ENCODE results near the gene EVC.
"Not testable (repeated sequence)": the region's sequence is repeated elsewhere in the genome, so short reads cannot be mapped to it uniquely, and the experiment has no call there.

The EVC gene

DNA sequence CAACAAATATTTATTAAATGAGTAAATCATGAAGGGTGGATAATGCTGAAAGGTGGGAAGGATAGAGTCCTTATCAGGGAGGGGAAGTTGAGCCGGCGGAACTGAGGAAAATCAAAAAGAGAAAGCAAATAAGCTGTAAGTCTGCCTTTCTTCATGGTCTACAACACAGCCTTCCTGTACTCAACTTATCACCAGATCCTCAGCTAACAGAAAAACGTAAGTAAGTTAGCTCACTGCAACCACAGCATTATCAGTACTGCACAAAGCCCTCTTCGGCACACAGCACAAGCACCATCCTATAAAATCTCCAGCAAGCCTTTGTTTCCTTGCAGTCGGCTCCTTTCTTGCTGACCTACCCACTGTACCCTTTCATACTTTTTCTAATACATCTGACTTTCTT, 111.6 kb downstream of the EVC start:
- no peak overlapping the region for H3K4me3 ChIP-seq (ENCODE audit: low read length)
- no peaks in the 10 kb centered on the region for H3K9me3 ChIP-seq (ENCODE audit: control insufficient read depth, low read length)
- no peaks in the 10 kb centered on the region for H3K27me3 ChIP-seq (replicated peaks; ENCODE audit: control insufficient read depth, insufficient read depth, low read length)
- H3K9ac ChIP-seq (ENCODE audit: low read length): no peak overlapping the region
- peaks cover 9% of the 10 kb centered on the region for H3K4me1 ChIP-seq (ENCODE audit: control insufficient read depth, insufficient read depth, low read length)
- peaks cover 52% of the 10 kb centered on the region for H3K36me3 ChIP-seq (ENCODE audit: control insufficient read depth, insufficient read depth, low read length, severe bottlenecking)
- DNase-seq (ENCODE audit: low read depth): no peak

DNA sequence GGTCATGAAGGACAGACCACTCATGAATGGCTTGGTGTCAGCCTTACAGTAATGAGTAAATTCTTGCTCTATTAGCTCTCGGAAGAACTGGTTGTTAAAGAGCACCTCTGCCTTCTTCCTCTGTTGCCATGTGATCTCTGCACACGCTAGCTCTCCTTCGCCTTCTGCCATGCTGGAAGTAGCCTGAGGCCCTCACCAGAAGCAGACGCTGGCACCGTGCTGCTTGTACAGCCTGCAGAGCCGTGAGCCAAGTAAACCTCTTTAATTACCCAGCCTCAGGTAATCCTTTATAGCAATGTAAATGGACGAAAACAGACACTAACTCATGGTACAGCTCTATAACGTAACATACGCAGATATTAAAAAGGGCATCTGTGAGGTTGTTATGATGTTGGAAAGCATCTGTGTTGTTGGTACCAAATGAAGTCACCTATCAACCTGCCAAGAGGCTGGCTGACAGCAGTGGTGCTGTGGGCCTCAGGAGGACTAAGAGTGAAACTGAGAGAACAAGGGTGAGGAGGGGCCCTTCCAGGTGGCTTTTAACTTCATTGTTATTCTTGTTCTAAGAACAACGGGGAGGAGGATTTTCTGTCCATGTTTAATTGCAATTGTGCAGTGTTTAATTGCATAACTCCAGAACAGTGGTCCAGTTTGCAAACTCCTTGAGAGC, 112.7 kb downstream of the EVC start:
- Histone ChIP-seq H3K4me3 (ENCODE audit: low read length) (no peak overlapping the region), H3K36me3 (ENCODE audit: control insufficient read depth, insufficient read depth, low read length, severe bottlenecking) (peaks cover 47% of the 10 kb centered on the region), H3K4me1 (ENCODE audit: control insufficient read depth, insufficient read depth, low read length) (peaks cover 13% of the 10 kb centered on the region), H3K9ac (ENCODE audit: low read length) (no peak overlapping the region), H3K27me3 (replicated peaks; ENCODE audit: control insufficient read depth, insufficient read depth, low read length) (no peaks in the 10 kb centered on the region), H3K9me3 (ENCODE audit: control insufficient read depth, low read length) (no peaks in the 10 kb centered on the region)
- no peak for DNase-seq (ENCODE audit: low read depth)

DNA sequence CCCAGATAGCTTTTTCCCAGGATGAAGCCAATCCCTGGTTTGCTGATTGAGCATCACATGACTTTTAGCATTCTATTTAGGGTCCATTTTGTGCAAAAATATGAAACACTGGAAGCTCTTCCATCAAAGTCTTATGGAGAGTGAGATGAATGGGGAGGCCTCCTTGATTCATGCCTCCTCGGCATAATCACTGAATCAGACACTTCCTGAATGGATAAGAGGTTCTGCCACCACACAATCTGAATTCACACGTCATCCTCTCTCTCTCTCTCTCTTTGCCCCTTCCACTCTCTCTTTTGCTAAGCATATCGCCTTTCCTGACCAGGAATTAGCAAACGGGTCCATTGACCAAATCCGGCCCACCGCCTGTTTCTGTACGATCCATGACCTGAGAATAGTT, 113.2 kb downstream of the EVC start:
- H3K36me3 ChIP-seq (ENCODE audit: control insufficient read depth, insufficient read depth, low read length, severe bottlenecking): peaks cover 42% of the 10 kb centered on the region
- H3K9ac ChIP-seq (ENCODE audit: low read length): no peak overlapping the region
- H3K9me3 ChIP-seq (ENCODE audit: control insufficient read depth, low read length): no peaks in the 10 kb centered on the region
- H3K27me3 ChIP-seq (replicated peaks; ENCODE audit: control insufficient read depth, insufficient read depth, low read length): no peaks in the 10 kb centered on the region
- H3K4me1 ChIP-seq (ENCODE audit: control insufficient read depth, insufficient read depth, low read length): peaks cover 13% of the 10 kb centered on the region
- H3K4me3 ChIP-seq (ENCODE audit: low read length): no peak overlapping the region
- DNase-seq (ENCODE audit: low read depth): no peak

DNA sequence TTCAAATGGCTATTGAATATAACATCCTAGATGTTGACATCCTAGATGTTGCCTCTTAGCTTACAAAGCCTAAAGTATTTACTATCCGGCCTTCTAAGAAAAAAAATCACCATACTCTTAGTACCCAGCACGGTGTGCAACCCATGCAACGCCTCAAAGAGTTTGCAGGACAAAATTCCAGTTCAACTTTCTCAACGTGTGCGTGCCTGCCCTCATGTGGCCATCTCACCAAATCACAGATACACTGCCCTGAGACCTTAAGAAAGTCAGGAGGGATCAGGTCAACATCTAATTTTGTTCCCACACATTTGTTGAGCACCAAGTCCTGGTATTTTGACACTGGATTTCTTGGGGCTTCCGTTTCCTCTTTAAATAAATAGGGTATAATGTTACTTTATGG, 113.6 kb downstream of the EVC start:
- peak; percentile 59 for DNase-seq (ENCODE audit: low read depth)
- Histone ChIP-seq H3K9ac (ENCODE audit: low read length) (no peak overlapping the region), H3K27me3 (replicated peaks; ENCODE audit: control insufficient read depth, insufficient read depth, low read length) (no peaks in the 10 kb centered on the region), H3K36me3 (ENCODE audit: control insufficient read depth, insufficient read depth, low read length, severe bottlenecking) (peaks cover 38% of the 10 kb centered on the region), H3K4me1 (ENCODE audit: control insufficient read depth, insufficient read depth, low read length) (peaks cover 13% of the 10 kb centered on the region), H3K9me3 (ENCODE audit: control insufficient read depth, low read length) (no peaks in the 10 kb centered on the region), H3K4me3 (ENCODE audit: low read length) (no peak overlapping the region)

DNA sequence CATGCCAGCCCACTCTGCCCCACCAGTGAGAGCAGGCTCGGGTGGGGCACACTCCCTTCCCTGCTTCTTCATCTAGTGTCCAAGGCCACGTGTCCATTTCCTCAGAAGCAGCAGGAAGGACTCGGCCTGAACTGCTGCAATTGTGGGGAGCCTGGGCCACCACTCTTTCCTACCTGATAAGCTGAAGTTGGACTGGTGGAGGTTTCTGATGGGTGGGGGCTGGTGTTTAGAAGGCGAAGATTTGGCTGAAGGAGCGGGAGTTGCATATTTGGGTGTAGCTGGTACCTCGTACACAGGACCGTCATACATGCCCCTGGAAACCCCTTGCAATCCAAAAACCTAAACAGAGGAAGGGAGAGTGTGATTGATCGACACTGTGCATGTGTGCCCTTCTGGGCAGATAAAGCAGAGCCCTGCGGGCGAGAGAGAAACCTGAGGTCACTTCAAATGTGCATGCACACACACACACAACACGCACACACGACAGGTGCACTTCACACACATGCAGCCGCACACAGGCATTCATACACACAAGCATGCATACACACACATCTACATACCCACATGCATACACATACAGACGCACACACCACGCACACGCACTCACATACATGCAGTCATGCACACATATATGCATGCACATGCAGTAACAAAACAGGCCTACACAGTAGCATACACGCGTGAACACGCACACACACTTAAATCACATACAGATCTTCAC, 114.5 kb downstream of the EVC start:
- H3K27me3 ChIP-seq (replicated peaks; ENCODE audit: control insufficient read depth, insufficient read depth, low read length): no peaks in the 10 kb centered on the region
- H3K4me3 ChIP-seq (ENCODE audit: low read length): no peak overlapping the region
- H3K9ac ChIP-seq (ENCODE audit: low read length): no peak overlapping the region
- no peak for DNase-seq (ENCODE audit: low read depth)
- H3K36me3 ChIP-seq (ENCODE audit: control insufficient read depth, insufficient read depth, low read length, severe bottlenecking): peaks cover 30% of the 10 kb centered on the region
- H3K9me3 ChIP-seq (ENCODE audit: control insufficient read depth, low read length): no peaks in the 10 kb centered on the region
- H3K4me1 ChIP-seq (ENCODE audit: control insufficient read depth, insufficient read depth, low read length): peaks cover 13% of the 10 kb centered on the region

DNA sequence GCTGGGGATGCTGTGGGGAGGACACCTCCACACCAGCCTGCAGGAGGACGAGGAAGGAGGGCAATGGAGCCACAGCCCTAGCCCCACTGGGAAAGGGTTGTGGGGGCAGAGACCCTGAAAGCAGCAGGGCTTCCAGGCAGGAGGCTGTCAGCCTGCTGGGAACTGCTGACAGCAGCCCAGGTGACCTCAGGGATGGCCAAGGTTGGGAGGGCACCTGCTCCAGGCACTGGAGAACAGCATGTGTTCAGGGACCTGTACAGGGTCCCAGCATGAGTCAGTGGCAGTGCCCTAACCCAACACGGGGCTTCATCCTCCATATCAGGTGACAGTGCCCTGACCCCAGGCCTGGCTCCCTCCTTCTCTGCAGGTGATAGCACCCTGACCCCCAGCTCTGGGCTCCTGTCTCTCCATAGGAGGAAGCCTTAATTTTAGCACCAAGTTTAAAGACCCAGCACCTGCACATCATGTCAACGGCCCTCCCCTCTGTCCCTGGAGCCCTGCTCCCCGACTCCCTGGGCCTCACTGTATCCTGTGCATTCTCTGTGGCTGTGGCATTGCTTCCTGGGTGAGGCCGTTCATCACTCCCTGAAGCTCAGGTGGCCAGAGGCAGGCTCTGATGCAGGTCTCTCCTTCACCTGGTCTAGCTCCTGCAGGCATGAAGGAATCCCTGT, 115.6 kb downstream of the EVC start:
- H3K36me3 ChIP-seq (ENCODE audit: control insufficient read depth, insufficient read depth, low read length, severe bottlenecking): peaks cover 20% of the 10 kb centered on the region
- no peak overlapping the region for H3K9ac ChIP-seq (ENCODE audit: low read length)

DNA sequence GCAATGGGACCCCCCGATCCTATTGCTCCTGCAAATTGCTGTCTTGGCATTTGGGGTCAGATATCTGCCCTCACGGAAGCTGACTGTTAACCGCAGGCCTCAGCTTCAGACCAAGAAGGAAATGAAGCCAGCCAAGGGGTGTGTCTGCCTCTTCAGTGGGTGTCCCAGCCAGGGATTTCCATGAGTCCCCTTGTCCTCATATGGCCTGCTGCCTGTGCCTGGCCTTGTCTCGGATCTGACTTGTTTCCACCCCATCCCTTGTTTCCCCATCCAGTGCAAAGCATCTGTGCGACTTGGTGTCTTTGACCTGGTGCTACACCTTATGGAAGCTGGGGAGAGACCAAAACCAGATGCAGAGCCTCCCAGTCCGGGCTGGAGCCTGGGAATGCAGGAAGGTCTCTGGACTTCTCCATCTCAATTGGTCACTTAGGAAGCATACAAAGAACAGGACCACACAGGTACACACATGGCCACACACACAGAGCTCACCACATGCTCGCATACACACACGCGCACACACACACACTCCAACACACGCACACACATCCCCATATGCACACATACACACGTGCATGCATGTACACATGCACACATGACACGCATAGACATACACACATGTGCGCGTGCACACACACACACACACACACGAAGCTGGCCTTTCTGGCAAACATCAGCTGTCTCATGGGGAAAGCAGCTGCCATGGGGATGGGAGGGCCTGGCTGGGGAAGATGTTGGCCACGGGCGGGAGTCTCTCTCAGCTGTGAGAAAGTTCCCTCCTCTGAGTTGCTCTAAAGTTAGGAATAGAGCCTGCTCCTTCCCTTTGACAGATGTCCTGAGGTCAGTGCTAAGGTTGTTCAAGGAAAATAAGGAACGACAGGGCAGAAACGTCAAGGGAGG, 116.4 kb downstream of the EVC start:
- Histone ChIP-seq H3K9ac (ENCODE audit: low read length) (no peak overlapping the region), H3K9me3 (ENCODE audit: control insufficient read depth, low read length) (no peaks in the 10 kb centered on the region), H3K36me3 (ENCODE audit: control insufficient read depth, insufficient read depth, low read length, severe bottlenecking) (peaks cover 14% of the 10 kb centered on the region), H3K4me1 (ENCODE audit: control insufficient read depth, insufficient read depth, low read length) (peaks cover 13% of the 10 kb centered on the region), H3K4me3 (ENCODE audit: low read length) (no peak overlapping the region), H3K27me3 (replicated peaks; ENCODE audit: control insufficient read depth, insufficient read depth, low read length) (no peaks in the 10 kb centered on the region)
- DNase-seq (ENCODE audit: low read depth): no peak

More for the DNA sequence above, 115.6 kb downstream of the EVC start:
- no peak for DNase-seq (ENCODE audit: low read depth)
- Histone ChIP-seq H3K9me3 (ENCODE audit: control insufficient read depth, low read length) (no peaks in the 10 kb centered on the region), H3K27me3 (replicated peaks; ENCODE audit: control insufficient read depth, insufficient read depth, low read length) (no peaks in the 10 kb centered on the region), H3K4me3 (ENCODE audit: low read length) (no peak overlapping the region), H3K4me1 (ENCODE audit: control insufficient read depth, insufficient read depth, low read length) (peaks cover 13% of the 10 kb centered on the region)

DNA sequence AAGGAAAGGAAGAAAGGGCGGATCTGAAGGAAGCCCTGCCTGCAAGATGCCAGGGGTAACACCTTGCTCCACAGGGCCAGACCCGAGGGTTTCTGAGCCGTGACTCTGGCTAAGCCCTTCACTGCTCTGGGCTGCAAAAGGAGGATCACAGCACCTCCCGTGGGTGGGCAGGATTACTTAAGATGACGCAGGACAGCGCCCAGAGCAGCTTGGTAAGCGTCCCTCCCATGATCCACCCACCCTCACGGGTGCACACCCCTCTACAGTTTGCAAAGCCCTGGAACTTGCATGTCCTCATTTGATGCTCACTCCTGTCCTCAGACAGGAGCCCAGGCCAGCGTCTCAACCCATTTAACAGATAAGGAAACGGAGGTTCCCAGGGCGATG, 117.0 kb downstream of the EVC start:
- Histone ChIP-seq H3K36me3 (ENCODE audit: control insufficient read depth, insufficient read depth, low read length, severe bottlenecking) (peaks cover 8% of the 10 kb centered on the region), H3K27me3 (replicated peaks; ENCODE audit: control insufficient read depth, insufficient read depth, low read length) (no peaks in the 10 kb centered on the region), H3K9me3 (ENCODE audit: control insufficient read depth, low read length) (no peaks in the 10 kb centered on the region), H3K4me3 (ENCODE audit: low read length) (no peak overlapping the region), H3K4me1 (ENCODE audit: control insufficient read depth, insufficient read depth, low read length) (peaks cover 13% of the 10 kb centered on the region), H3K9ac (ENCODE audit: low read length) (no peak overlapping the region)
- DNase-seq (ENCODE audit: low read depth): no peak

DNA sequence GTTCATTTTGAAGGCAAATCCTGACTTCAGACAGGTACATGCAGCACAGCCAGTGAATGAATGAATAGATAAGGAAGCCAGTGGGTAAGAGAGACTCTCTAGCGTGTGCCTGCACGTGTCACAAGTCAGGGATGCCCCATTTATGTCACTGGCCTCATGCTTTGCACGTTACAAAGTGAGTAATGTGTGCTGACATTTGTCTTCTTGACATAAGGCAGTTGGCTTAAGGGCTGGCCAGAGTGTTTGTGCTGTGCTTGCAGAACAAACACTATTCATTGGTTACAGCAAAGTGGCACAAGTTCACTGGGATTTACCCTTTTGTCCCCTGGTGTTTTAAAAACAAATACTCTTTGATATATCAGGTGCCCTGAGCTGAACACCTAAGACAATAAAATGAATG, 125.9 kb downstream of the EVC start:
- Histone ChIP-seq H3K27me3 (replicated peaks; ENCODE audit: control insufficient read depth, insufficient read depth, low read length) (no peaks in the 10 kb centered on the region), H3K4me1 (ENCODE audit: control insufficient read depth, insufficient read depth, low read length) (peaks cover 9% of the 10 kb centered on the region), H3K9ac (ENCODE audit: low read length) (no peak overlapping the region), H3K36me3 (ENCODE audit: control insufficient read depth, insufficient read depth, low read length, severe bottlenecking) (no peaks in the 10 kb centered on the region), H3K9me3 (ENCODE audit: control insufficient read depth, low read length) (no peaks in the 10 kb centered on the region), H3K4me3 (ENCODE audit: low read length) (no peak overlapping the region)
- DNase-seq (ENCODE audit: low read depth): no peak

DNA sequence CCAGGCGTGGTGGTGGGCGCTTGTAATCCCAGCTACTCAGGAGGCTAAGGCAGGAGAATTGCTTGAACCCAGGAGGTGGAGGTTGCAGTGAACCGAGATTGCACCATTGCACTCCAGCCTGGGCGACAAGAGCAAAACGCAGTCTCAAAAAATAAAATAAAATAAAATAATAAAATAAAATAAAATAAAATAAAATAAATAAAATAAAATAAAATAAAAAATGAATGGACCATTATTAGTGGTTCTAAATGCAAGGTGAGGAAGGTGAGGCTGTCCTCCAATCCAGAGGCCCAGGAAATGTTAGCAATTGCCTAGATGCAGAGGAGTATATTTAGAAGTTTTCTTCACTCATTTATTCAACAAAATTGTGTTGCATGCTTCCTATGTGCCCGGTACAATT, 126.5 kb downstream of the EVC start:
- not testable (repeated sequence) for H3K4me3 ChIP-seq (ENCODE audit: low read length); H3K9me3 ChIP-seq (ENCODE audit: control insufficient read depth, low read length); H3K9ac ChIP-seq (ENCODE audit: low read length); DNase-seq (ENCODE audit: low read depth); H3K27me3 ChIP-seq (replicated peaks; ENCODE audit: control insufficient read depth, insufficient read depth, low read length); H3K36me3 ChIP-seq (ENCODE audit: control insufficient read depth, insufficient read depth, low read length, severe bottlenecking); H3K4me1 ChIP-seq (ENCODE audit: control insufficient read depth, insufficient read depth, low read length)

DNA sequence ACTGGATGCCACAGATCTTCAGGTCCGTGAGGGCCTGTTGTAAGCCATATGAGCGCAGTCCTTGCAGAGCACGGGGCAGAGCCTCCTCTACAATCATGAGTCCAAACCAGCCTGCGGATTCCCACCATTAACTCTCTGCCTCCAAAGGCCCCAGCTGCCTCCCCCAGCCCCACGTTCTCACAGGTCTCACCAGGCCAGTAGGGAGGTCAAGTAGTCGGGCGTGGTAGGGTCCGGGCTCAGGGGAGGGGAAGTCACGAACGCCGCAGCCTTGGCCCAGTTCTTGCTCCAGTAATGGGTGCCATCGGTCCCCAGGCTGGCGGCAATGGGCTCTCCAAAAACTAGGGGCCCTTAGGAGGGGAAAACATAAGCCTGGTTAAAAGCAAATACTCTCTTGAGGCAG, 128.3 kb downstream of the EVC start:
- H3K4me3 ChIP-seq (ENCODE audit: low read length): peak overlapping the region; percentile 69
- H3K9me3 ChIP-seq (ENCODE audit: control insufficient read depth, low read length): no peaks in the 10 kb centered on the region
- no peak overlapping the region for H3K9ac ChIP-seq (ENCODE audit: low read length)
- no peak for DNase-seq (ENCODE audit: low read depth)
- H3K36me3 ChIP-seq (ENCODE audit: control insufficient read depth, insufficient read depth, low read length, severe bottlenecking): no peaks in the 10 kb centered on the region
- H3K4me1 ChIP-seq (ENCODE audit: control insufficient read depth, insufficient read depth, low read length): peaks cover 9% of the 10 kb centered on the region
- peaks cover 5% of the 10 kb centered on the region for H3K27me3 ChIP-seq (replicated peaks; ENCODE audit: control insufficient read depth, insufficient read depth, low read length)

Data from adipocyte (in vitro differentiated cells).